ENCODE measurements around the gene RAPGEF1. TPM values are rescaled to one million over a fixed set of nuclear protein-coding genes. Genes with fewer than 3 reads are reported as not detected.

The RAPGEF1 gene
- total and polyA plus RNA-seq, 2 experiments from 2014 or later, result 9.9 to 82.8 TPM

DNA sequence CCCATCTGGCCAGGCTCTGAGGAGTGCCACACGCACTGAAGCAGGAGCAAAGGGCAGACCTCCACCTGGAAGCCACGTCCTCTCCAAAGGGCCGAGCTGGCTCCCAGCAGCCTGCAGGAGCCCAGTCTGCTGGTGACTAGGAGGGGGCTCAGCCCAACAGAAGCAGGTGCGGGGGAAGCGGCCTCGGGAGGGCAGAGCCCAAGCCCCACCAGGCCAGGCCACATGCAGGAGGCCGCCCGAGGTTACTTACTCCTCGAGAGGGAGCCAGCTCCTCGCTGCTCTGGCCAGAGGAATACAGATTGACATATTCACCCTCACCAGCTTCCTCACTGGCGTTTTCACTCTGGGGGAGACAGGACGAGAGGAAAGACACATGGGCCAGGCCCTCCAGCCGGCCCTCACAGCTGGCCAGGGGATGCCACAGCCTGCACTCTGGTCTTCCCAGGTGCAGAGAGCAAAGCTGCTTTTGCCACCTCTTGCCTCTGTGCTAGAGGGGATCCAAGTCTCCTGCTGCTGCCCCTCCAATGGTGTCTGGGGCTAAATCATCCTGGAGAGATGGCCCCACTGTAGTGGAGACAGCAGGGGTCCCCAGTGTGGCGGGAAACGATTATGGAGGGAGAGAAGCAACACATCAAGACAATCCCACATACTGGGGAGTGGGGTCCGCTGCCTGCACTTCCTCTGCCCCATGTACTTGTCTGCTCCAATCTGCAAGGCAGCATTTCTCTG, 136.0 kb downstream of the RAPGEF1 start:
- H3K9me2 ChIP-seq (ENCODE audit: insufficient read depth), result no peaks in the 10 kb centered on the region
- Mint-ChIP-seq H3K27ac (no peak overlapping the region), H3K36me3 (ENCODE audit: low read depth) (peaks cover 9% of the 10 kb centered on the region), H3K4me1 (peaks cover 30% of the 10 kb centered on the region), H3K27me3 (ENCODE audit: insufficient read depth, low read depth, poor library complexity) (peaks cover 19% of the 10 kb centered on the region), H3K4me3 (no peak overlapping the region), H3K9me3 (no peaks in the 10 kb centered on the region)
- H4K20me1 ChIP-seq (replicated peaks; ENCODE audit: insufficient read depth), result no peaks in the 10 kb centered on the region
- H3F3A ChIP-seq (replicated peaks; ENCODE audit: low read depth), result peaks cover 5% of the 10 kb centered on the region; the same call in 1 of the 2 replicates
- no peaks in the 10 kb centered on the region for H3K27me3 ChIP-seq (ENCODE audit: insufficient read depth)
- DNase-seq (ENCODE audit: low spot score) (no peak), ATAC-seq (no peak)
- H3K4me3 ChIP-seq, result no peak overlapping the region
- H3K4me1 ChIP-seq (ENCODE audit: insufficient read depth), result peaks cover 11% of the 10 kb centered on the region
- H2AFZ ChIP-seq, result no peak overlapping the region
- no peak overlapping the region for H3K27ac ChIP-seq (ENCODE audit: low read depth)
- no peaks in the 10 kb centered on the region for H3K79me2 ChIP-seq (replicated peaks; ENCODE audit: insufficient read depth)
- no peaks in the 10 kb centered on the region; the same call in 1 of the 2 replicates for H3K36me3 ChIP-seq (ENCODE audit: insufficient read depth)
- H3K4me2 ChIP-seq, result no peak overlapping the region
- no peak for TF ChIP-seq ZNF114 (CRISPR knock-in tag; IDR thresholded peaks at IDR 0.05)
- TF ChIP-seq, protein P1, sequence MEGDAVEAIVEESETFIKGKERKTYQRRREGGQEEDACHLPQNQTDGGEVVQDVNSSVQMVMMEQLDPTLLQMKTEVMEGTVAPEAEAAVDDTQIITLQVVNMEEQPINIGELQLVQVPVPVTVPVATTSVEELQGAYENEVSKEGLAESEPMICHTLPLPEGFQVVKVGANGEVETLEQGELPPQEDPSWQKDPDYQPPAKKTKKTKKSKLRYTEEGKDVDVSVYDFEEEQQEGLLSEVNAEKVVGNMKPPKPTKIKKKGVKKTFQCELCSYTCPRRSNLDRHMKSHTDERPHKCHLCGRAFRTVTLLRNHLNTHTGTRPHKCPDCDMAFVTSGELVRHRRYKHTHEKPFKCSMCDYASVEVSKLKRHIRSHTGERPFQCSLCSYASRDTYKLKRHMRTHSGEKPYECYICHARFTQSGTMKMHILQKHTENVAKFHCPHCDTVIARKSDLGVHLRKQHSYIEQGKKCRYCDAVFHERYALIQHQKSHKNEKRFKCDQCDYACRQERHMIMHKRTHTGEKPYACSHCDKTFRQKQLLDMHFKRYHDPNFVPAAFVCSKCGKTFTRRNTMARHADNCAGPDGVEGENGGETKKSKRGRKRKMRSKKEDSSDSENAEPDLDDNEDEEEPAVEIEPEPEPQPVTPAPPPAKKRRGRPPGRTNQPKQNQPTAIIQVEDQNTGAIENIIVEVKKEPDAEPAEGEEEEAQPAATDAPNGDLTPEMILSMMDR (conservative IDR thresholded peaks at IDR 0.05; ENCODE audit: low read depth in 2 of 2), result 0 out of 4 replicates have a peak, but pooled peaks of 1 of the 2 experiments have one; percentile 0

DNA sequence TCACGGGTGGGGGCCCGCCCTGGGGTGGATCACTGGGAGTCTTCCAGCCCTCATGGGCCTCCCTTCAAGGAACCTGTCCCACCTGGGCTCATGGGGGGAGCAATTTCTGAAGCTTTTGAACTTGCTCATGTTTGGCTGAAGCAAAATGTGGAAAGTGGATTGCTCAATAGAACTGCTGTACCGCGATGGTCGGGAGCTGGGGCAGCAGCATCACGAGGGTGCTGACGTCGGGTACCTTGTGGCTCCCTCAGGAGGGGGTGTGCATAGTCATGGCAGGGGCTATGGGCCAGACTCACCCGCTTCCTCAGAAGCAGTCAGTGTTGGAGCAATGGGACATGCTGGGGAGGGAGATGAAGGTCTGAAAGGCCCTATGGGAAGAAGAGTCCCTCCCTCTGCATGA, 136.7 kb downstream of the RAPGEF1 start:
- H3K9me2 ChIP-seq (ENCODE audit: insufficient read depth), result no peaks in the 10 kb centered on the region
- no peaks in the 10 kb centered on the region for H4K20me1 ChIP-seq (replicated peaks; ENCODE audit: insufficient read depth)
- peaks cover 6% of the 10 kb centered on the region for H3K4me1 ChIP-seq (ENCODE audit: insufficient read depth)
- Mint-ChIP-seq H3K27ac (no peak overlapping the region), H3K9me3 (no peaks in the 10 kb centered on the region), H3K36me3 (ENCODE audit: low read depth) (peaks cover 9% of the 10 kb centered on the region), H3K27me3 (ENCODE audit: insufficient read depth, low read depth, poor library complexity) (peaks cover 15% of the 10 kb centered on the region), H3K4me1 (peaks cover 23% of the 10 kb centered on the region), H3K4me3 (no peak overlapping the region)
- H3K36me3 ChIP-seq (ENCODE audit: insufficient read depth), result no peaks in the 10 kb centered on the region; the same call in 1 of the 2 replicates
- no peaks in the 10 kb centered on the region for H3K79me2 ChIP-seq (replicated peaks; ENCODE audit: insufficient read depth)
- no peak overlapping the region for H2AFZ ChIP-seq
- H3K27me3 ChIP-seq (ENCODE audit: insufficient read depth), result no peaks in the 10 kb centered on the region
- H3K27ac ChIP-seq (ENCODE audit: low read depth), result no peak overlapping the region
- DNase-seq (ENCODE audit: low spot score) (no peak), ATAC-seq (no peak)
- peaks cover 2% of the 10 kb centered on the region; the same call in 1 of the 2 replicates for H3F3A ChIP-seq (replicated peaks; ENCODE audit: low read depth)
- H3K4me2 ChIP-seq, result no peak overlapping the region
- H3K4me3 ChIP-seq, result no peak overlapping the region
- TF ChIP-seq ZNF114 (CRISPR knock-in tag; IDR thresholded peaks at IDR 0.05), result no peak
- TF ChIP-seq, protein P2, sequence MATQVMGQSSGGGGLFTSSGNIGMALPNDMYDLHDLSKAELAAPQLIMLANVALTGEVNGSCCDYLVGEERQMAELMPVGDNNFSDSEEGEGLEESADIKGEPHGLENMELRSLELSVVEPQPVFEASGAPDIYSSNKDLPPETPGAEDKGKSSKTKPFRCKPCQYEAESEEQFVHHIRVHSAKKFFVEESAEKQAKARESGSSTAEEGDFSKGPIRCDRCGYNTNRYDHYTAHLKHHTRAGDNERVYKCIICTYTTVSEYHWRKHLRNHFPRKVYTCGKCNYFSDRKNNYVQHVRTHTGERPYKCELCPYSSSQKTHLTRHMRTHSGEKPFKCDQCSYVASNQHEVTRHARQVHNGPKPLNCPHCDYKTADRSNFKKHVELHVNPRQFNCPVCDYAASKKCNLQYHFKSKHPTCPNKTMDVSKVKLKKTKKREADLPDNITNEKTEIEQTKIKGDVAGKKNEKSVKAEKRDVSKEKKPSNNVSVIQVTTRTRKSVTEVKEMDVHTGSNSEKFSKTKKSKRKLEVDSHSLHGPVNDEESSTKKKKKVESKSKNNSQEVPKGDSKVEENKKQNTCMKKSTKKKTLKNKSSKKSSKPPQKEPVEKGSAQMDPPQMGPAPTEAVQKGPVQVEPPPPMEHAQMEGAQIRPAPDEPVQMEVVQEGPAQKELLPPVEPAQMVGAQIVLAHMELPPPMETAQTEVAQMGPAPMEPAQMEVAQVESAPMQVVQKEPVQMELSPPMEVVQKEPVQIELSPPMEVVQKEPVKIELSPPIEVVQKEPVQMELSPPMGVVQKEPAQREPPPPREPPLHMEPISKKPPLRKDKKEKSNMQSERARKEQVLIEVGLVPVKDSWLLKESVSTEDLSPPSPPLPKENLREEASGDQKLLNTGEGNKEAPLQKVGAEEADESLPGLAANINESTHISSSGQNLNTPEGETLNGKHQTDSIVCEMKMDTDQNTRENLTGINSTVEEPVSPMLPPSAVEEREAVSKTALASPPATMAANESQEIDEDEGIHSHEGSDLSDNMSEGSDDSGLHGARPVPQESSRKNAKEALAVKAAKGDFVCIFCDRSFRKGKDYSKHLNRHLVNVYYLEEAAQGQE (IDR thresholded peaks at IDR 0.05; ENCODE audit: unreplicated experiment), result no peak
- no peak for TF ChIP-seq POLR2AphosphoS5 (IDR thresholded peaks at IDR 0.05; ENCODE audit: low read depth)
- no peak for TF ChIP-seq NANOG (IDR thresholded peaks at IDR 0.05; ENCODE audit: borderline replicate concordance)
- TF ChIP-seq, protein P3, sequence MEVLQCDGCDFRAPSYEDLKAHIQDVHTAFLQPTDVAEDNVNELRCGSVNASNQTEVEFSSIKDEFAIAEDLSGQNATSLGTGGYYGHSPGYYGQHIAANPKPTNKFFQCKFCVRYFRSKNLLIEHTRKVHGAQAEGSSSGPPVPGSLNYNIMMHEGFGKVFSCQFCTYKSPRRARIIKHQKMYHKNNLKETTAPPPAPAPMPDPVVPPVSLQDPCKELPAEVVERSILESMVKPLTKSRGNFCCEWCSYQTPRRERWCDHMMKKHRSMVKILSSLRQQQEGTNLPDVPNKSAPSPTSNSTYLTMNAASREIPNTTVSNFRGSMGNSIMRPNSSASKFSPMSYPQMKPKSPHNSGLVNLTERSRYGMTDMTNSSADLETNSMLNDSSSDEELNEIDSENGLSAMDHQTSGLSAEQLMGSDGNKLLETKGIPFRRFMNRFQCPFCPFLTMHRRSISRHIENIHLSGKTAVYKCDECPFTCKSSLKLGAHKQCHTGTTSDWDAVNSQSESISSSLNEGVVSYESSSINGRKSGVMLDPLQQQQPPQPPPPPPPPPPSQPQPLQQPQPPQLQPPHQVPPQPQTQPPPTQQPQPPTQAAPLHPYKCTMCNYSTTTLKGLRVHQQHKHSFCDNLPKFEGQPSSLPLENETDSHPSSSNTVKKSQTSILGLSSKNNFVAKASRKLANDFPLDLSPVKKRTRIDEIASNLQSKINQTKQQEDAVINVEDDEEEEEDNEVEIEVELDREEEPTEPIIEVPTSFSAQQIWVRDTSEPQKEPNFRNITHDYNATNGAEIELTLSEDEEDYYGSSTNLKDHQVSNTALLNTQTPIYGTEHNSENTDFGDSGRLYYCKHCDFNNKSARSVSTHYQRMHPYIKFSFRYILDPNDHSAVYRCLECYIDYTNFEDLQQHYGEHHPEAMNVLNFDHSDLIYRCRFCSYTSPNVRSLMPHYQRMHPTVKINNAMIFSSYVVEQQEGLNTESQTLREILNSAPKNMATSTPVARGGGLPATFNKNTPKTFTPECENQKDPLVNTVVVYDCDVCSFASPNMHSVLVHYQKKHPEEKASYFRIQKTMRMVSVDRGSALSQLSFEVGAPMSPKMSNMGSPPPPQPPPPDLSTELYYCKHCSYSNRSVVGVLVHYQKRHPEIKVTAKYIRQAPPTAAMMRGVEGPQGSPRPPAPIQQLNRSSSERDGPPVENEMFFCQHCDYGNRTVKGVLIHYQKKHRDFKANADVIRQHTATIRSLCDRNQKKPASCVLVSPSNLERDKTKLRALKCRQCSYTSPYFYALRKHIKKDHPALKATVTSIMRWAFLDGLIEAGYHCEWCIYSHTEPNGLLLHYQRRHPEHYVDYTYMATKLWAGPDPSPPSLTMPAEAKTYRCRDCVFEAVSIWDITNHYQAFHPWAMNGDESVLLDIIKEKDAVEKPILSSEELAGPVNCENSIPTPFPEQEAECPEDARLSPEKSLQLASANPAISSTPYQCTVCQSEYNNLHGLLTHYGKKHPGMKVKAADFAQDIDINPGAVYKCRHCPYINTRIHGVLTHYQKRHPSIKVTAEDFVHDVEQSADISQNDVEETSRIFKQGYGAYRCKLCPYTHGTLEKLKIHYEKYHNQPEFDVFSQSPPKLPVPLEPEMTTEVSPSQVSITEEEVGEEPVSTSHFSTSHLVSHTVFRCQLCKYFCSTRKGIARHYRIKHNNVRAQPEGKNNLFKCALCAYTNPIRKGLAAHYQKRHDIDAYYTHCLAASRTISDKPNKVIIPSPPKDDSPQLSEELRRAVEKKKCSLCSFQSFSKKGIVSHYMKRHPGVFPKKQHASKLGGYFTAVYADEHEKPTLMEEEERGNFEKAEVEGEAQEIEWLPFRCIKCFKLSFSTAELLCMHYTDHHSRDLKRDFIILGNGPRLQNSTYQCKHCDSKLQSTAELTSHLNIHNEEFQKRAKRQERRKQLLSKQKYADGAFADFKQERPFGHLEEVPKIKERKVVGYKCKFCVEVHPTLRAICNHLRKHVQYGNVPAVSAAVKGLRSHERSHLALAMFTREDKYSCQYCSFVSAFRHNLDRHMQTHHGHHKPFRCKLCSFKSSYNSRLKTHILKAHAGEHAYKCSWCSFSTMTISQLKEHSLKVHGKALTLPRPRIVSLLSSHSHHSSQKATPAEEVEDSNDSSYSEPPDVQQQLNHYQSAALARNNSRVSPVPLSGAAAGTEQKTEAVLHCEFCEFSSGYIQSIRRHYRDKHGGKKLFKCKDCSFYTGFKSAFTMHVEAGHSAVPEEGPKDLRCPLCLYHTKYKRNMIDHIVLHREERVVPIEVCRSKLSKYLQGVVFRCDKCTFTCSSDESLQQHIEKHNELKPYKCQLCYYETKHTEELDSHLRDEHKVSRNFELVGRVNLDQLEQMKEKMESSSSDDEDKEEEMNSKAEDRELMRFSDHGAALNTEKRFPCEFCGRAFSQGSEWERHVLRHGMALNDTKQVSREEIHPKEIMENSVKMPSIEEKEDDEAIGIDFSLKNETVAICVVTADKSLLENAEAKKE (CRISPR knock-in tag; IDR thresholded peaks at IDR 0.05), result no peak
- no peak for TF ChIP-seq EZH2 (IDR thresholded peaks at IDR 0.05; ENCODE audit: low read depth, unreplicated experiment)
- no peak for TF ChIP-seq EZH2phosphoT487 (IDR thresholded peaks at IDR 0.05; ENCODE audit: unreplicated experiment)
